Gastroesophageal sphincter (tissue), 4 donors: Measurements from ENCODE around the gene HRH1. TPM values are rescaled to one million over a fixed set of nuclear protein-coding genes. Genes with fewer than 3 reads are reported as not detected.

Source experiments
- ATAC-seq: fragments of 150-250 bp; one replicate; pipeline ENCODE4 v1.9.1; 2016; ENCODE audit warnings: mild to moderate bottlenecking, moderate library complexity
- H3K27ac ChIP-seq, 4 donors: fragments of 200-600 bp; sonication (generic) in 3 of 4; 1 replicate in 3 of 4; 2 replicates in 1 of 4; pipeline ENCODE4 v1.5.1; 2016 to 2019
- H3K27me3 ChIP-seq: fragments of 200-600 bp; sonication (generic); one replicate; pipeline ENCODE4 v1.5.1; 2019
- H3K36me3 ChIP-seq, 2 donors: fragments of 200-600 bp; sonication (generic); one replicate each; pipeline ENCODE4 v1.5.1; 2019; ENCODE audit warnings: control low read depth in 1 of 2
- H3K4me1 ChIP-seq, 3 donors: fragments of 200-600 bp; sonication (generic); 1 replicate in 2 of 3; 2 replicates in 1 of 3; pipeline ENCODE4 v1.5.1; 2016 to 2019; ENCODE audit warnings: control low read depth in 2 of 3
- H3K4me3 ChIP-seq, 2 donors: fragments of 200-600 bp; sonication (generic); one replicate each; pipeline ENCODE4 v1.5.1; 2019; ENCODE audit warnings: mild to moderate bottlenecking in 1 of 2, moderate library complexity in 1 of 2
- H3K9me3 ChIP-seq, 3 donors: fragments of 200-600 bp; sonication (generic); one replicate each; pipeline ENCODE4 v1.5.1; 2017 to 2019; ENCODE audit warnings: control low read depth in 2 of 3
- CTCF ChIP-seq, 4 experiments: fragments of 200-600 bp in 2 of 4; fragments of 450-650 bp in 2 of 4; sonication (generic) in 1 of 4; IDR thresholded peaks; one replicate each; pipeline ENCODE4 v1.5.1; 2017 to 2019; ENCODE audit warnings: antibody characterized with exemption in 4 of 4, mild to moderate bottlenecking in 2 of 4, moderate library complexity in 2 of 4
- EP300 ChIP-seq: sonication (generic); formaldehyde crosslinking; IDR thresholded peaks from one replicate; pipeline ENCODE4 v1.6.1; 2017; ENCODE audit warnings: antibody characterized with exemption, mild to moderate bottlenecking
- POLR2A ChIP-seq, 2 donors: fragments of 450-650 bp; IDR thresholded peaks; one replicate each; pipeline ENCODE4 v1.6.1; 2017; ENCODE audit warnings: antibody characterized with exemption in 2 of 2, mild to moderate bottlenecking in 2 of 2, moderate library complexity in 1 of 2
- POLR2AphosphoS5 ChIP-seq: sonication (generic); formaldehyde crosslinking; IDR thresholded peaks from one replicate; pipeline ENCODE4 v1.6.1; 2017; ENCODE audit warnings: antibody characterized with exemption
- WGBS, 2 donors: methylation state at CpG; one replicate each; pipeline ENCODE4 v1.1.5; 2018; ENCODE audit warnings: low coverage in 1 of 2; 5-methylcytosine and 5-hydroxymethylcytosine counted together
- total RNA-seq, 4 donors: library from RNA; depleted of rRNA; stranded (reverse); fragments of >200 nt; gene quantifications; one replicate each; pipeline ENCODE4 v1.1.0, GENCODE V29; 2016

Gene HRH1
- total RNA-seq, 4 donors from 2014 or later, result 1.6 to 14.4 (median 7.8) TPM

- WGBS, 2 donors, result 87 to 91% methylated on average over 1 to 3 of the region's 3 CpGs
- no peaks in the 10 kb centered on the region for H3K27me3 ChIP-seq
- ATAC-seq, result no peak
- TF ChIP-seq CTCF (IDR thresholded peaks at IDR 0.05) (no peak), EP300 (no peak), POLR2AphosphoS5 (no peak)
- peaks cover 0 to 75% of the 10 kb centered on the region in 2 donors for H3K36me3 ChIP-seq
- no peaks in the 10 kb centered on the region for H3K4me1 ChIP-seq
- H3K4me3 ChIP-seq, result no peak overlapping the region
- H3K27ac ChIP-seq, result no peak overlapping the region
- no peaks in the 10 kb centered on the region for H3K9me3 ChIP-seq
Observed at GRCh38 chr3:11300970-11301369, 146.7 kb downstream of the HRH1 start.

GRCh38 chr3:11302444-11302843 is 148.2 kb downstream of the HRH1 start:
- Histone ChIP-seq H3K9me3 (no peaks in the 10 kb centered on the region), H3K27me3 (no peaks in the 10 kb centered on the region), H3K4me1 (peaks cover 0 to 8% (median 0%) of the 10 kb centered on the region in 3 donors), H3K27ac (no peak overlapping the region), H3K36me3 (peaks cover 0 to 90% of the 10 kb centered on the region in 2 donors), H3K4me3 (no peak overlapping the region)
- TF ChIP-seq CTCF (IDR thresholded peaks at IDR 0.05) (no peak), EP300 (no peak), POLR2AphosphoS5 (no peak), POLR2A (IDR thresholded peaks at IDR 0.05) (no peak)
- ATAC-seq, result no peak

- Histone ChIP-seq H3K36me3 (peaks cover 0 to 91% of the 10 kb centered on the region in 2 donors), H3K4me1 (peaks cover 0 to 9% (median 0%) of the 10 kb centered on the region in 3 donors), H3K27me3 (no peaks in the 10 kb centered on the region), H3K9me3 (no peaks in the 10 kb centered on the region), H3K4me3 (no peak overlapping the region), H3K27ac (no peak overlapping the region)
- ATAC-seq, result no peak
- whole genome bisulfite sequencing, 2 donors, result 92 to 100% methylated on average over 3 to 6 of the region's 6 CpGs
- TF ChIP-seq EP300 (no peak), POLR2A (IDR thresholded peaks at IDR 0.05) (no peak), POLR2AphosphoS5 (no peak), CTCF (IDR thresholded peaks at IDR 0.05) (no peak)
Observed at GRCh38 chr3:11304175-11304574, 149.9 kb downstream of the HRH1 start.

- no peaks in the 10 kb centered on the region for H3K9me3 ChIP-seq
- peaks cover 0 to 9% (median 0%) of the 10 kb centered on the region in 3 donors for H3K4me1 ChIP-seq
- 71 to 92% methylated on average over 1 of the region's 1 CpG for WGBS, 2 donors
- no peaks in the 10 kb centered on the region for H3K27me3 ChIP-seq
- peaks cover 0 to 91% of the 10 kb centered on the region in 2 donors for H3K36me3 ChIP-seq
- no peak overlapping the region for H3K27ac ChIP-seq
- no peak for ATAC-seq
- no peak overlapping the region for H3K4me3 ChIP-seq
- TF ChIP-seq EP300, result no peak
- TF ChIP-seq CTCF (IDR thresholded peaks at IDR 0.05), result no peak
- TF ChIP-seq POLR2A (IDR thresholded peaks at IDR 0.05), result no peak
- no peak for TF ChIP-seq POLR2AphosphoS5
Observed at GRCh38 chr3:11305509-11305908, 151.2 kb downstream of the HRH1 start.

- Histone ChIP-seq H3K27ac (peak overlapping the region in 3 of 4 donors; percentile 21 to 46 (median 26)), H3K36me3 (peaks cover 0 to 89% of the 10 kb centered on the region in 2 donors), H3K4me3 (no peak overlapping the region), H3K9me3 (no peaks in the 10 kb centered on the region), H3K27me3 (no peaks in the 10 kb centered on the region), H3K4me1 (peaks cover 0 to 9% (median 0%) of the 10 kb centered on the region in 3 donors)
- 20 to 44% methylated on average over 2 to 5 of the region's 5 CpGs for WGBS, 2 donors
- TF ChIP-seq CTCF (IDR thresholded peaks at IDR 0.05) (no peak), EP300 (no peak), POLR2A (IDR thresholded peaks at IDR 0.05) (no peak), POLR2AphosphoS5 (no peak)
- no peak for ATAC-seq
Observed at GRCh38 chr3:11306817-11307589, 152.7 kb downstream of the HRH1 start.
